H1 (cell line): ENCODE results near the gene ZNF836. TPM values are rescaled to one million over a fixed set of nuclear protein-coding genes. Genes with fewer than 3 reads are reported as not detected.

Experiments
- CTCF ChIA-PET: fragments of 300-600 bp; sonication (Branson Sonifier 250); formaldehyde crosslinking; loops from one replicate; lab custom pipeline; 2021; ENCODE audit not compliant: partially characterized antibody; lab: Charles Lee
- POLR2A ChIA-PET: fragments of 300-600 bp; sonication (Branson Sonifier 250); formaldehyde crosslinking; loops from one replicate; lab custom pipeline; 2021; ENCODE audit warnings: inconsistent platforms; ENCODE audit not compliant: partially characterized antibody; lab: Charles Lee
- DNase-seq, 2 experiments: peaks; one replicate each; pipeline versions ENCODE4 v3.0.0 to v3.0.0-alpha.2; 2010 to 2022; ENCODE audit warnings: low spot score in 2 of 2, low read depth in 1 of 2, mixed read lengths in 1 of 2
- FAIRE-seq: peaks from 2 replicates; lab custom pipeline; 2011; peaks lifted over from hg19 to GRCh38; lab: Jason Lieb, UNC
- H2AFZ ChIP-seq: 2 replicates; pipeline ENCODE4 v1.8.1; 2012; ENCODE audit warnings: low read length, inconsistent platforms
- H2AK5ac ChIP-seq: 2 replicates; pipeline ENCODE4 v1.6.1; 2013; ENCODE audit warnings: low read depth, low read length
- H2BK120ac ChIP-seq: replicated peaks from 2 replicates; pipeline ENCODE3; 2013; ENCODE audit warnings: low read depth, low read length, inconsistent platforms
- H2BK12ac ChIP-seq: 2 replicates; pipeline ENCODE4 v1.6.1; 2013; ENCODE audit warnings: low read depth, low read length
- H2BK15ac ChIP-seq: 2 replicates; pipeline ENCODE4 v1.6.1; 2013; ENCODE audit warnings: low read length
- H2BK20ac ChIP-seq: 2 replicates; pipeline ENCODE4 v1.6.1; 2013; ENCODE audit warnings: low read length
- H2BK5ac ChIP-seq: 2 replicates; pipeline ENCODE4 v1.6.1; 2013; ENCODE audit warnings: low read depth, low read length
- H3K14ac ChIP-seq: 2 replicates; pipeline ENCODE4 v1.6.1; 2013; ENCODE audit warnings: inconsistent platforms; ENCODE audit not compliant: insufficient read length
- H3K18ac ChIP-seq: 2 replicates; pipeline ENCODE4 v1.6.1; 2013; ENCODE audit warnings: low read length; ENCODE audit errors: extremely low read depth
- H3K23ac ChIP-seq: 2 replicates; pipeline ENCODE4 v1.6.1; 2013; ENCODE audit warnings: inconsistent platforms; ENCODE audit not compliant: insufficient read length
- H3K23me2 ChIP-seq: 2 replicates; pipeline ENCODE4 v1.6.1; 2013; ENCODE audit warnings: low read depth, low read length
- H3K27ac ChIP-seq: 2 replicates; pipeline ENCODE4 v1.6.1; 2011; ENCODE audit warnings: low read depth, low read length, inconsistent platforms
- H3K27me3 ChIP-seq, 4 experiments: replicated peaks in 1 of 4; 1 replicate in 1 of 4; 2 replicates in 3 of 4; pipeline versions ENCODE4 v1.6.1 to v1.8.1; 2011 to 2013; ENCODE audit warnings: low read length in 3 of 4, mild to moderate bottlenecking in 3 of 4, inconsistent platforms in 2 of 4, mixed read lengths in 2 of 4, moderate library complexity in 1 of 4; ENCODE audit not compliant: control insufficient read depth in 3 of 4, insufficient read depth in 3 of 4; ENCODE audit errors: extremely low read depth in 1 of 4
- H3K36me3 ChIP-seq, 4 experiments: 2 replicates each; pipeline versions ENCODE4 v1.6.1 to v1.8.1; 2011 to 2013; ENCODE audit warnings: mild to moderate bottlenecking in 4 of 4, low read length in 3 of 4, moderate library complexity in 2 of 4, control low read depth in 1 of 4, inconsistent platforms in 1 of 4; ENCODE audit not compliant: insufficient read depth in 4 of 4, control insufficient read depth in 2 of 4
- H3K4ac ChIP-seq: replicated peaks from 2 replicates; pipeline ENCODE3; 2013; ENCODE audit warnings: low read length, low read depth, mixed read lengths, inconsistent platforms; ENCODE audit not compliant: insufficient read length
- H3K4me1 ChIP-seq, 4 experiments: replicated peaks in 1 of 4; 1 replicate in 1 of 4; 2 replicates in 3 of 4; pipeline versions ENCODE4 v1.6.1 to v1.8.1; 2011 to 2013; ENCODE audit warnings: low read length in 3 of 4, inconsistent platforms in 2 of 4, mixed read lengths in 1 of 4; ENCODE audit not compliant: insufficient read depth in 4 of 4, control insufficient read depth in 3 of 4
- H3K4me2 ChIP-seq, 2 experiments: 2 replicates each; pipeline versions ENCODE4 v1.6.1 to v1.8.1; 2011 to 2013; ENCODE audit warnings: low read depth in 2 of 2, low read length in 2 of 2, control low read depth in 1 of 2, inconsistent platforms in 1 of 2, mild to moderate bottlenecking in 1 of 2; ENCODE audit not compliant: insufficient read depth in 1 of 2
- H3K4me3 ChIP-seq, 4 experiments: fragments of 200-600, 300-600 bp in 1 of 4; sonication (generic), shearing (Covaris generic), sonication (Bioruptor Twin) in 1 of 4; 2 replicates each; pipeline versions ENCODE4 v1.5.1 to v1.8.1; 2011 to 2016; ENCODE audit warnings: low read length in 4 of 4, low read depth in 3 of 4, control low read depth in 2 of 4, inconsistent platforms in 2 of 4, mild to moderate bottlenecking in 2 of 4, mixed read lengths in 1 of 4, moderate library complexity in 1 of 4; ENCODE audit not compliant: insufficient read depth in 2 of 4; ENCODE audit errors: extremely low read depth in 1 of 4
- H3K56ac ChIP-seq: replicated peaks from 2 replicates; pipeline ENCODE3; 2013; ENCODE audit warnings: low read depth, mild to moderate bottlenecking, mixed read lengths, low read length, inconsistent platforms; ENCODE audit not compliant: insufficient read length
- H3K79me1 ChIP-seq: 2 replicates; pipeline ENCODE4 v1.6.1; 2013; ENCODE audit warnings: low read depth, low read length, control low read depth
- H3K79me2 ChIP-seq, 2 experiments: 2 replicates each; pipeline versions ENCODE4 v1.6.1 to v1.8.1; 2012 to 2013; ENCODE audit warnings: low read length in 2 of 2, mild to moderate bottlenecking in 2 of 2, inconsistent platforms in 1 of 2; ENCODE audit not compliant: insufficient read depth in 2 of 2, control insufficient read depth in 1 of 2
- H3K9ac ChIP-seq, 4 experiments: replicated peaks in 1 of 4; 1 replicate in 1 of 4; 2 replicates in 3 of 4; pipeline versions ENCODE4 v1.6.1 to v1.8.1; 2011 to 2013; ENCODE audit warnings: low read depth in 3 of 4, low read length in 3 of 4, control low read depth in 2 of 4, mild to moderate bottlenecking in 2 of 4, moderate library complexity in 2 of 4, inconsistent platforms in 1 of 4; ENCODE audit errors: extremely low read depth in 1 of 4
- H3K9me3 ChIP-seq, 2 experiments: 2 replicates each; pipeline versions ENCODE4 v1.6.1 to v1.8.1; 2012 to 2013; ENCODE audit warnings: mild to moderate bottlenecking in 2 of 2, moderate library complexity in 2 of 2, control low read depth in 1 of 2, inconsistent platforms in 1 of 2, low read depth in 1 of 2, low read length in 1 of 2, mixed read lengths in 1 of 2; ENCODE audit not compliant: insufficient read depth in 2 of 2
- H4K20me1 ChIP-seq, 2 experiments: replicated peaks in 1 of 2; 2 replicates each; pipeline versions ENCODE3 to v1.8.1; 2011 to 2013; ENCODE audit warnings: inconsistent platforms in 2 of 2, low read length in 2 of 2, mild to moderate bottlenecking in 1 of 2; ENCODE audit not compliant: insufficient read depth in 2 of 2, control insufficient read depth in 1 of 2
- H4K5ac ChIP-seq: 2 replicates; pipeline ENCODE4 v1.6.1; 2013; ENCODE audit warnings: low read length, low read depth, mixed read lengths, inconsistent platforms; ENCODE audit not compliant: insufficient read length
- H4K8ac ChIP-seq: 2 replicates; pipeline ENCODE4 v1.8.0; 2013; ENCODE audit warnings: mild to moderate bottlenecking, moderate library complexity, low read length, inconsistent platforms; ENCODE audit not compliant: insufficient read depth; ENCODE audit errors: extremely low read depth
- H4K91ac ChIP-seq: replicated peaks from 2 replicates; pipeline ENCODE3; 2013; ENCODE audit warnings: low read length, mixed read lengths, inconsistent platforms; ENCODE audit not compliant: insufficient read length
- GABPA ChIP-seq: IDR thresholded peaks from 2 replicates; pipeline ENCODE4 v1.6.1; 2011; ENCODE audit warnings: mild to moderate bottlenecking, low read length, moderate library complexity, borderline replicate concordance; ENCODE audit not compliant: insufficient read depth
- KDM5A ChIP-seq: fragments of 200-600 bp; IDR thresholded peaks from 2 replicates; pipeline ENCODE4 v1.7.1; 2012; ENCODE audit warnings: mild to moderate bottlenecking, low read length, inconsistent platforms, mixed read lengths
- PHF8 ChIP-seq: fragments of 200-600 bp; sonication (generic); conservative IDR thresholded peaks from 2 replicates; pipeline ENCODE4 v1.7.1; 2012; ENCODE audit warnings: low read depth, mild to moderate bottlenecking, inconsistent platforms, low read length, moderate library complexity
- SAP30 ChIP-seq: fragments of 300-600 bp; sonication (generic); IDR thresholded peaks from 2 replicates; pipeline ENCODE4 v1.7.1; 2012; ENCODE audit warnings: low read length, moderate library complexity, mild to moderate bottlenecking, inconsistent platforms; ENCODE audit not compliant: insufficient read depth, insufficient replicate concordance
- WGBS, 2 experiments: shearing (Covaris generic) in 1 of 2; methylation state at CpG; one replicate each; pipeline versions ENCODE4 v1.1.6 to v1.1.7; 2013 to 2015; ENCODE audit warnings: low lambda C conversion rate in 2 of 2, mixed read lengths in 2 of 2, inconsistent platforms in 1 of 2, low coverage in 1 of 2, missing lambda C conversion rate in 1 of 2; ENCODE audit not compliant: insufficient replicate concordance in 2 of 2, insufficient coverage in 1 of 2, insufficient read length in 1 of 2; ENCODE audit errors: extremely low coverage in 1 of 2, missing lambda C conversion rate in 1 of 2; 5-methylcytosine and 5-hydroxymethylcytosine counted together
- polyA plus RNA-seq, 7 experiments: library from polyadenylated mRNA; depleted of rRNA in 3 of 7; stranded (reverse) in 5 of 7; unstranded in 2 of 7; fragments of >200 nt in 5 of 7; fragments of 200-250 nt in 2 of 7; gene quantifications; 1 replicate in 5 of 7; 2 replicates in 1 of 7; 4 replicates in 1 of 7; pipeline versions ENCODE4 v1.2.1 to v1.2.3, GENCODE V29; 2011 to 2013; ENCODE audit warnings: missing spikeins in 2 of 7, mixed read lengths in 2 of 7
- total RNA-seq: library from RNA; stranded (reverse); fragmentation: NEBNext Ultra II Directional; extraction: Animal tissue kit (Norgen Biotek cat#: 25700); gene quantifications from 2 replicates; pipeline ENCODE4 v1.2.1, GENCODE V29; 2021

ZNF836 gene
- total and polyA plus RNA-seq, 2 of the 8 experiments (the other 6 are each of a cell fraction or from before 2014, with no cell fraction given): 5.6 to 27.2 TPM

GRCh38 chr19:52221031-52221430 lies 49.6 kb upstream of the ZNF836 start:
- H3K79me1 ChIP-seq: no peaks in the 10 kb centered on the region; the same call in 1 of the 2 replicates
- no peak overlapping the region for H3K4me3 ChIP-seq
- H3K4me2 ChIP-seq: no peak overlapping the region
- no peak overlapping the region for H2BK12ac ChIP-seq
- no peak for TF ChIP-seq SAP30
- no peak for TF ChIP-seq GABPA
- TF ChIP-seq KDM5A: no peak
- TF ChIP-seq PHF8: no peak
- no peak overlapping the region for H2BK20ac ChIP-seq
- no peak overlapping the region; the same call in 1 of the 2 replicates for H4K8ac ChIP-seq
- no peaks in the 10 kb centered on the region for H3K9me3 ChIP-seq
- H3K23ac ChIP-seq: no peak overlapping the region
- H2AK5ac ChIP-seq: no peak overlapping the region
- WGBS, 2 experiments: 93% methylated on average over 6 of the region's 6 CpGs; no CpG with 5 or more reads in 1 of the 2 experiments
- no peak overlapping the region for H2AFZ ChIP-seq
- peaks cover 0 to 11% of the 10 kb centered on the region in 2 experiments for H4K20me1 ChIP-seq
- no peaks in the 10 kb centered on the region for H3K23me2 ChIP-seq
- H3K9ac ChIP-seq: no peak overlapping the region
- POLR2A ChIA-PET: interaction anchor here (0.8 kb wide), 1 partner anchor 9 kb away, joined by 3 read pairs; no protein-coding TSS in a partner anchor
- H3K36me3 ChIP-seq: peaks cover 47 to 95% (median 86%) of the 10 kb centered on the region in 4 experiments
- no peak overlapping the region for H3K27ac ChIP-seq
- no peak overlapping the region for H2BK15ac ChIP-seq
- H4K5ac ChIP-seq: no peak overlapping the region
- no peak for DNase-seq
- no peaks in the 10 kb centered on the region for H3K4me1 ChIP-seq
- H3K79me2 ChIP-seq: no peaks in the 10 kb centered on the region; a peak in 1 of 4 replicates
- no peak overlapping the region for H2BK120ac ChIP-seq
- no peak overlapping the region for H3K56ac ChIP-seq
- H3K18ac ChIP-seq: no peak overlapping the region
- H4K91ac ChIP-seq: no peak overlapping the region
- no peak overlapping the region for H2BK5ac ChIP-seq
- CTCF ChIA-PET: interaction anchor here (0.7 kb wide), 1 partner anchor 403 kb away, joined by 3 read pairs; no protein-coding TSS in a partner anchor
- no peak overlapping the region for H3K14ac ChIP-seq
- H3K4ac ChIP-seq: no peak overlapping the region
- no peaks in the 10 kb centered on the region for H3K27me3 ChIP-seq
- FAIRE-seq: no peak
